Measurements from ENCODE around the gene NCF2.

DNA sequence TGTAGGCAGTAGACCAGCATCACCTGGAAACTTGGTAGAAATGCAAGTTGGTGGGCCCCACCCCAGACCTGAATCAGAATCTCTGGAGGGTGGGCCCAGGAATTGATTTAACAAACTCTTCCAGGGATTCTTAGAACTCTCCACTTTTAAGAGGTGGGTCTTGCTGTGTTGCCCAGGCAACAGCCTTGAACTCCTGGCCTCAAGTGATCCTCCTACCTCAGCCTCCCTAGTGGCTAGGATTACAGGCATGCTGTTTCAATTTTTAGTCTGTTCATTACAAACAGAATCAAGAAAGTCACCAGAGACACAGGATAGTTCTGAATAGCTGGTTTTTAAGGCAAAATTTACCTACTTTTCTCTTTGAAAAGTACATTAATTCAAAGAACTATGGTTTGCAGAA, 31.2 kb downstream of the NCF2 start:
- TF ChIP-seq CTCF (IDR thresholded peaks at IDR 0.05; ENCODE audit: low read depth, low read length) (no peak), EZH2phosphoT487 (IDR thresholded peaks at IDR 0.05; ENCODE audit: low read depth) (no peak)

All from OCI-LY3 (cell line).